Subcutaneous adipose tissue (tissue), 4 donors: Measurements from ENCODE around the gene MMS19. TPM values are rescaled to one million over a fixed set of nuclear protein-coding genes. Genes with fewer than 3 reads are reported as not detected.

Experiments used
- CTCF ChIP-seq: fragments of 450-650 bp; IDR thresholded peaks from one replicate; pipeline ENCODE4 v1.5.1; 2016; ENCODE audit warnings: low read depth, mild to moderate bottlenecking, control low read depth, antibody characterized with exemption, moderate library complexity
- total RNA-seq, 4 donors: library from RNA; depleted of rRNA; stranded (reverse); fragments of >200 nt; gene quantifications; one replicate each; pipeline ENCODE4 v1.1.0, GENCODE V29; 2016

The MMS19 gene
- total RNA-seq, 4 donors from 2014 or later = 57.6 to 87.8 (median 76.8) TPM

DNA sequence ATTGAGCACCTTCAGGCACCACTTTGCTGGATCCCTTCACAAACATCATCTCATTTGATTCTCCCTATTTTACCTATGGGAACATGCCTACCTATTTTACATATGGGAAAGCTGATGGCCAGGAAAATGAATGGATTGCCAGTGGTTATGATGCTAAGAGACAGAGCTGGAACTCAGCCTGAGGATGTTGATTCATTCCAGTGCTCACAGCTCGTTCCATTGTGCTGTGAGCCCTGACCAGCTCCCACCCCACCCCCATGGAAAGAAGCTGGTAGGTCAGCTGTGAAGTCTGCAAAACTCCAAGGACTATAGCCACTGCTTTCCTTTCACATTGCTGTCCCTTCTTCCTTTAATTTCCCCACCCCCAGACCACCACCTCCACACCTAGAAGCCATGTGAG is 10.1 kb upstream of the MMS19 start:
- TF ChIP-seq CTCF = no peak

DNA sequence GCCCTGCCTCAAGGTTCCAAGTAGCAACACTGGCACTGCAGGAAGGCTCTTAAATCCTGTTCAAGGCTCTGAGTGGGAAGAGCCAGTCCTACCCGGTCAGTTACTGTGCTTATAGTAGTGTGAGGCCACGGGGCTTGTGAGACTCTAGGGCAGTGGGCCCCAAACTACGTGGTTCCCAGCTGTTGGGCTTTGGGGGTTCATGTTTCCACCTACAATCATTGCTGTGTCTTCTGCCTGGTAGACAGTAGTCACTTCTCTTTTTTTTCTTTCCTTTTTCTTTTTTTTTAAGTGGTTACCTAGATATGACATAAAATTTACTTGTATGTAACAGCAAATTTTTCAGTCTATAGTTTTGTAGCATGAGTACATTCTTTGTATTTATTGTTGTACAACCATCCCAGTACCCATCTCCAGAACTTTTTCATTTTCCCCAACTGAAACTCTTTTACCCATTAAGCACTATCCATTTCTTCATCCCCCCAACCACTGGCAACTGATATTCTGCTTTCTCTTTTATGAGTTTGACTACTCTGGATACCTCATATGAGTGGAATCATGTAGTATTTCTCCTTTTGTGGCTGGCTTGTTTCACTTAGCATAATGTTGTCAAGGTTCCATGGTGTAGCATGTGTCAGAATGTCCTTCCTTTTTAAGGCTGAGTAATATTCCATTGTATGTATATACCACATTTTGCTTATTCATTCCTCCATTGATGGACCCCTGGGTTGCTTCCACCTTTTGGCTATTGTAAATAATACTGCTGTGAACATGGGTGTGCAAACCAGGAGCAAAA is 8.2 kb upstream of the MMS19 start:
- TF ChIP-seq CTCF = no peak

- TF ChIP-seq CTCF = no peak
Measured at GRCh38 chr10:97505152-97505551, 6.9 kb upstream of the MMS19 start.

DNA sequence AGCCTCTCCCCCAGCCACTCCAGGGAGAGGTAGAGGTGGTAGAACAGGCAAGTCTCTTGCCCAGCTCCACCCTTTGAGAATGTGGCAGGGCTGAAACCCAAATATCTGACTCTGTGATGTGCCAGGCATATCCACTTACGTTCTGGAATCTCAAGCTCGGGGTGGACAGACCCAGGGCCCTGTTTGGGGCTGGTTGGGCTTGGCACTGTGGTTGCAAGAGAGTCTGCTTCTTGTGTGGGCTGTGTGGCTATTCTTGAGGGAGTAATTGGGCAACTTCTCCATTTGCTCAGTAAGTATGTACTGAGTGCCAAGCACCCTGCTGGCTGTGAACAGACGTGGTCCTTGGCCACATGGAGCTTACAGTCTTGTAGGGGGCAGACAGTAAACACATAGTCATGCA is 5.2 kb upstream of the MMS19 start:
- no peak for TF ChIP-seq CTCF

GRCh38 chr10:97502916-97503315 is 4.7 kb upstream of the MMS19 start:
- TF ChIP-seq CTCF = no peak

DNA sequence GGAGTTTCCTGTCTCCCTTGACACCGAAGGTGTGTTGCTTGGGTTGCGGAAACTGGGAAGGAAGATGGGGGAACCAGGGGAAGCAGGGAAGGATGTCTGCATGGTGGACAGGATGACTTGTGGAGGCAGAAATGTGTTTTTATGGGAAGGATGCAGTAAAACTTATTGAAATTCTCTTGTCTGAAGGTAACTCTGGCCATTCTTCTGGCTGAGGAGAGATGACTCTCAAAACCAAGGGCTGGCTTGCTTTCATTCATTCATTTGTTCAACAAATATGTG is 2.0 kb upstream of the MMS19 start:
- TF ChIP-seq CTCF = no peak

GRCh38 chr10:97499561-97500296 is 1.5 kb upstream of the MMS19 start:
- no peak for TF ChIP-seq CTCF
